Body of pancreas (tissue), 4 donors: ENCODE measurements around the gene ATF7. TPM values are rescaled to one million over a fixed set of nuclear protein-coding genes. Genes with fewer than 3 reads are reported as not detected.

Source experiments
- ATAC-seq: fragments of 150-250 bp; one replicate; pipeline ENCODE4 v1.9.1; 2016
- DNase-seq, 4 donors: peaks; one replicate each; pipeline ENCODE4 v3.0.0-alpha.2; 2019
- H3K27ac ChIP-seq, 4 donors: fragments of 200-600 bp; sonication (generic); 1 replicate in 3 of 4; 2 replicates in 1 of 4; pipeline versions ENCODE4 v1.5.1 to v1.6.1; 2016 to 2019; ENCODE audit warnings: mild to moderate bottlenecking in 1 of 4, mixed read lengths in 1 of 4, moderate library complexity in 1 of 4
- H3K27me3 ChIP-seq, 2 donors: fragments of 200-600 bp; sonication (generic); one replicate each; pipeline ENCODE4 v1.6.0; 2016; ENCODE audit warnings: mild to moderate bottlenecking in 1 of 2
- H3K36me3 ChIP-seq, 2 donors: fragments of 200-600 bp; sonication (generic); replicated peaks in 1 of 2; 2 replicates each; pipeline ENCODE4 v1.5.1; 2016; ENCODE audit warnings: low read depth in 2 of 2; ENCODE audit not compliant: insufficient read depth in 1 of 2
- H3K4me1 ChIP-seq: fragments of 200-600 bp; sonication (generic); one replicate; pipeline ENCODE4 v1.6.0; 2016
- H3K4me3 ChIP-seq, 2 donors: fragments of 200-600 bp; sonication (generic); 1 replicate in 1 of 2; 2 replicates in 1 of 2; pipeline ENCODE4 v1.5.1; 2016 to 2019
- H3K9me3 ChIP-seq, 3 donors: fragments of 200-600 bp; sonication (generic); 1 replicate in 2 of 3; 2 replicates in 1 of 3; pipeline ENCODE4 v1.5.1; 2016
- CTCF ChIP-seq, 7 experiments: fragments of 450-650 bp in 4 of 7; fragments of 200-600 bp in 3 of 7; sonication (generic) in 3 of 7; IDR thresholded peaks; one replicate each; pipeline ENCODE4 v1.5.1; 2016 to 2019; ENCODE audit warnings: antibody characterized with exemption in 7 of 7
- POLR2A ChIP-seq, 3 donors: fragments of 450-650 bp; IDR thresholded peaks; one replicate each; pipeline ENCODE4 v1.6.1; 2016; ENCODE audit warnings: antibody characterized with exemption in 3 of 3, mild to moderate bottlenecking in 2 of 3
- WGBS, 2 donors: methylation state at CpG; one replicate each; pipeline ENCODE4 v1.1.5; 2017; 5-methylcytosine and 5-hydroxymethylcytosine counted together
- intact Hi-C: fragments of 100-400 bp; cut with DNase I; formaldehyde crosslinking; loops from one replicate; pipeline ENCODE4 v1.15.1; 2023
- total RNA-seq, 2 donors: library from RNA; depleted of rRNA; stranded (reverse); fragments of >200 nt; gene quantifications; one replicate each; pipeline ENCODE4 v1.1.0, GENCODE V29; 2016

The ATF7 gene
- total RNA-seq, 2 donors from 2014 or later = 12.9 to 21.3 TPM

GRCh38 chr12:53480491-53481442 is 145.4 kb downstream of the ATF7 start:
- Histone ChIP-seq H3K27ac (no peak overlapping the region), H3K36me3 (peaks cover 5 to 44% of the 10 kb centered on the region in 2 donors)
- intact Hi-C loops = no loop called here

GRCh38 chr12:53479331-53479730 is 146.9 kb downstream of the ATF7 start:
- TF ChIP-seq CTCF (IDR thresholded peaks at IDR 0.05) = no peak
- TF ChIP-seq POLR2A (IDR thresholded peaks at IDR 0.05) = no peak
- H3K4me3 ChIP-seq = no peak overlapping the region
- no peak for ATAC-seq
- intact Hi-C loops = no loop called here
- no peaks in the 10 kb centered on the region for H3K27me3 ChIP-seq
- DNase-seq = no peak
- 73 to 92% methylated on average over 5 of the region's 5 CpGs for WGBS, 2 donors
- no peak overlapping the region for H3K27ac ChIP-seq
- peaks cover 5 to 39% of the 10 kb centered on the region in 2 donors for H3K36me3 ChIP-seq
- H3K4me1 ChIP-seq = peaks cover 25% of the 10 kb centered on the region
- H3K9me3 ChIP-seq = no peaks in the 10 kb centered on the region

More at GRCh38 chr12:53480491-53481442, 145.4 kb downstream of the ATF7 start:
- WGBS, 2 donors = 72 to 84% methylated on average over 10 to 12 of the region's 12 CpGs
- DNase-seq = peak in 1 of 4 donors; percentile 6
- Histone ChIP-seq H3K9me3 (no peaks in the 10 kb centered on the region), H3K4me1 (peaks cover 10% of the 10 kb centered on the region), H3K27me3 (no peaks in the 10 kb centered on the region), H3K4me3 (no peak overlapping the region)
- ATAC-seq = no peak
- no peak for TF ChIP-seq CTCF (IDR thresholded peaks at IDR 0.05)

DNA sequence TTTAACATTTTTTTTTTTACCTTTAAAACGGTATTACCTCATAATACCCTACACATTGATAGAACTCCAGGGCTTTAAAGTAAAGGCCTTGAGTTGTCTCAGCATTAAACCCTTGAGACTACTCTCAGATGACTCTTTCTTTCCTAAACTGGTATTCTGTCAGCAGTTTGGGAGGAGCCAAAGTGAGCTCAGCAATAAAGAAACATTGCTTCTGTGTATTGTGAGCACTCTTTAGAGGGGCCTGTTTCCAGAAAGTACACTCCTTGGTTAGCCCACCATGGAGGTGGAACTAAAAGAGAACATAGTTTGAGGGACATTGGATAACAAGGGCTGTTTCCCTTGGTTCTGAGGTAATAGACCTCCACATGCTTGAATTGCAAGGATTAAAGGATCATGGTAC is 147.3 kb downstream of the ATF7 start:
- TF ChIP-seq POLR2A (IDR thresholded peaks at IDR 0.05) (no peak), CTCF (IDR thresholded peaks at IDR 0.05) (no peak)
- H3K4me1 ChIP-seq = peaks cover 29% of the 10 kb centered on the region
- H3K36me3 ChIP-seq = peaks cover 9 to 39% of the 10 kb centered on the region in 2 donors
- ATAC-seq (no peak), DNase-seq (no peak)
- no peaks in the 10 kb centered on the region for H3K9me3 ChIP-seq
- intact Hi-C loops = no loop called here
- WGBS, 2 donors = 33 to 36% methylated on average over 1 of the region's 1 CpG
- H3K27ac ChIP-seq = no peak overlapping the region
- no peaks in the 10 kb centered on the region for H3K27me3 ChIP-seq
- H3K4me3 ChIP-seq = no peak overlapping the region

DNA sequence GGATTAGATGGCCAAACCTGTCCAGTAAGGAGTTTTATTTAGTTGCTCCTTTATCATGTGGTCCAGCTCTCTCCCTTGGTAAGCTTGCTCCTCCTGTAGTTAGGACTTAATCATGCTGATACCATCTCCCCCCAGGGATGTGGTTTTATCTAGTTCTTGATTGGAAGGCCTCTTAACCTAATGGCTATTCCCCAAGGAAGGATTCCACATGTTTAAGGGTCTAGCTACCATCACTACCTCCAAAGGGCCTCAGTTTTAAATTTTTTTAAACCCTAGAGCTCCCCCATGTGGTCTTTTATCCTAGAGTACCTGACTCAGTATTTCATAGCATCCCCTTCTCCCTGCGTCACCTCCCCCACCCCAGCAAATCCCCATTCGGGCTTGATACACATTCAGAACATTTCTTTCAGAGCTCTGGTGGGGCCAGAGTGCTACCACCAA is 149.4 kb downstream of the ATF7 start:
- no peak overlapping the region for H3K4me3 ChIP-seq
- DNase-seq (no peak), ATAC-seq (no peak)
- no peak overlapping the region for H3K27ac ChIP-seq
- no peak for TF ChIP-seq POLR2A (IDR thresholded peaks at IDR 0.05)
- peak in 1 of 7 experiments; percentile 18 for TF ChIP-seq CTCF (IDR thresholded peaks at IDR 0.05)
- peaks cover 11 to 33% of the 10 kb centered on the region in 2 donors for H3K36me3 ChIP-seq
- intact Hi-C loops = no loop called here
- no peaks in the 10 kb centered on the region for H3K27me3 ChIP-seq
- H3K9me3 ChIP-seq = no peaks in the 10 kb centered on the region
- peaks cover 49% of the 10 kb centered on the region for H3K4me1 ChIP-seq
- WGBS, 2 donors = 57 to 67% methylated on average over 2 of the region's 2 CpGs
